HG03520 (cell line): ENCODE results near the gene CCL3.
"Not testable (repeated sequence)": the region's sequence is repeated elsewhere in the genome, so short reads cannot be mapped to it uniquely, and the experiment has no call there.

ENCODE experiments used
- ATAC-seq: cut with Tn5 transposase; IDR thresholded peaks from one replicate; pipeline ENCODE4 v1.9.1; 2021; ENCODE audit warnings: mild to moderate bottlenecking, moderate library complexity; ENCODE audit not compliant: unreplicated experiment

The CCL3 gene

GRCh38 chr17:36117505-36118382 is 27.8 kb upstream of the CCL3 start:
- no peak for ATAC-seq

GRCh38 chr17:36115649-36115977 is 25.7 kb upstream of the CCL3 start:
- not testable (repeated sequence) for ATAC-seq

DNA sequence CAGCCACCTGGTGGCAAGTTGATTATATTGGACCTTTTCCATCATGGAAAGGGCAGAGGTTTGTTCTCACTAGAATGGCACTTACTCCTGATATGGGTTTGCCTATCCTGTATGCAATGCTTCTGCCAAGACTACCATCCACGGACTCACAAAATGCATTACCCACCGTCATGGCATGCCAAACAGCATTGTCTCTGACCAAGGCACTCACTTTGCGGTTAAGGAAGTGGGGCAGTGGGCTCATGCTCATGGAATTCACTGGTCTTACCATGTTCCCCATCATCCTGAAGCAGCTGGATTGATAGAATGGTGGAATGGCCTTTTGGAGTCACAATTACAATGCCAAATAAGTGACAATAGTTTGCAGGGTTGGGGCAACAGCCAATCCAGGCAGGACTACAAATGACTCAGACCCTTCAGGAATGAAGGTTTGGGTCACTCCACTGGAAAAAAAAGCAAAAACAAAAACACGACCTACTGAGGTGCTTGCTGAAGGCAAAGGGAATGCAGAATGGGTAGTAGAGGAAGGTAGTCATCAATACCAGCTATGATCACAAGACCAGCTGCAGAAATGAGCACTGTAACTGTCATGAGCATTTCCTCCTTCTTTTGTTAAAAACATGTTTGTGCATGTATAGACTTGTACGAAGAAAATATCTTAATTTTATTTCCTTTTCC is 25.2 kb upstream of the CCL3 start:
- ATAC-seq = not testable (repeated sequence)

DNA sequence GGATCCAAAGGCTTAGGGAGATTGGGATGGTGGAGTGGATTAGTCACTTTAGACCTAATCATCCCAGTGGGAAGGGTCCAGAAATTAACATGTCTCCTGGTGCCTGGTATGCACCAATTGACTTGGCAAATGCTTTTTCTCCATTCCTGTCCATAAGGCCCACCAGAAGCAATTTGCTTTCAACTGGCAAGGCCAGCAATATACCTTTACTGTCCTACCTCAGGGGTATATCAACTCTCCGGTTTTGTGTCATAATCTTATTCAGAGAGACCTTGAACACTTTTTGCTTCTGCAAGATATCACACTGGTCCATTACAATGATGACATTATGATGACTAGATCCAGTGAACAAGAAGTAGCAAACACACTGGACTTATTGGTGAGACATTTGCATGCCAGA is 23.2 kb upstream of the CCL3 start:
- ATAC-seq = not testable (repeated sequence)

DNA sequence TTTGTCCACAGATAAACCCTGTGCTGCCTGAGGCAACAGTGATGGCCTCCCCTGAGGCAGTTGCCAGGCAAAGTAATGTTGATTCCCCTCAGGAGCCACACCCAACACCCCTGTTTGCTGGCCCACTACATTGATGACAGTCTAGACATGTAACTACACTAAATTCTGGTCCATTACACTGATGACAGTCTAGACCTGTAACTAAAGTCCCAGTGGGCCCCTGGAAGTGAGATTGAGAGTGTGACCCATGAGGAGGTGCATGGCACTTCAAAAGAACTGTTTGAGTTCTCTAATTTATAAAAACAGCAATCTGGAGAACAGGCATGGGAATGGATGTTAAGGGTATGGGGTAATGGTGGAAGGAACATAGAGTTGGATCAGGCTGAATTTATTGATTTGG is 22.6 kb upstream of the CCL3 start:
- no peak for ATAC-seq

DNA sequence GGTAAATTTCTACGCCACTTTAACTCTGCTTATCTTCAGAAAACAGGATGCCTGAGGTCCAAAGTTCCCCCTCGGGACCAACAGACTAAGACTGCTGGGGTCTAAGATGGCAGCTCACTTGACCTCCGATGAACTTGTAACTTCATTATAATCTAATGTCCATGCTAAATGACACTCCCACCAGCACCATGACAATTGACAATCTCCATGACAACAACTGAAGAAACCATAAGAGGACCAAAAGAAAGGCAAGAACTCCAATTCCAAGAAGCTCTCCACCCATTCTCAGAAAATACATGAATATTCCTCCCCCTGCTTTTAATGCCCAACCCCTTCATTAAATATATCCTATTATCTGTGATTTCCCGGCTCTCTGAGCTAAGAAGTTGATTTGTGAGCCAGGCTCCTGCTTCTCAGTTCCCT is 21.1 kb upstream of the CCL3 start:
- no peak for ATAC-seq

DNA sequence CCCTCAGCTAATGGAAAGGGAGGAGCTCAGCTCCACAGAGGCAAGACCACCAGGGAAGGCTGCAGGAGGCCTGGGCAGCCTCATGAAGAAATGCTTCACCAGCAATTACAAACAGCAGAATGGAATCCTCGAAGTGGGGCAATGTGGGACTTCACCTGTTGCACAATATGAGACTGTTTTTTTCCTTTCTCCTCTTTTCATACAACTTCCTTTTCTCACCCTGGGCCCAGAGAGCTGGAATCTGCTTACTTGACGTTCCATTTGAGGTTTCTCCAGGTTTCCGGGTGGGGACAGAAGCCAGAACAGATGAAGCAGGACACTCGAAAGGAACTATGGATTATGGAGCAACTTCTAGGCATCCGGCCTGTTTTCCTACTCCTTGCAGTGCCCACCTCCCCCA is 18.3 kb upstream of the CCL3 start:
- ATAC-seq = not testable (repeated sequence)

DNA sequence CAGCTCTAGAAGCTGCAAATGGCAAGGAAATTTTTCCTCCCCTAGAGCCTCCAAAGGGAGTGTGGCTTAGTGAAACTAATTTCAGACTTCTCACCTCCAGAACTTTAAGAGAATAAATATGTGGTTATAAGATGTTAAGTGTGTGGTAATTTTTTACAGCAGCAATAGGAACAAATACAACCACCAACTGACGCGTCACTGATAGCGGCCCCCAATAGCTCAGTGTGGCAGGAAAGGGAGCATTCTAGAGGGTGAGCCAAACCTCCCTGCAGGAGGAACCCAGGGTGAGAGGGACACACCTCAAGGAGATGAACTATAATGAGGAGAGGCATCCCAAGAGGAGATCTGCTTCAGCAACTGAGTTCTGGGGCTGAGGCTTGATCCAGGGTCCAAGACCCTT is 17.7 kb upstream of the CCL3 start:
- ATAC-seq = no peak

DNA sequence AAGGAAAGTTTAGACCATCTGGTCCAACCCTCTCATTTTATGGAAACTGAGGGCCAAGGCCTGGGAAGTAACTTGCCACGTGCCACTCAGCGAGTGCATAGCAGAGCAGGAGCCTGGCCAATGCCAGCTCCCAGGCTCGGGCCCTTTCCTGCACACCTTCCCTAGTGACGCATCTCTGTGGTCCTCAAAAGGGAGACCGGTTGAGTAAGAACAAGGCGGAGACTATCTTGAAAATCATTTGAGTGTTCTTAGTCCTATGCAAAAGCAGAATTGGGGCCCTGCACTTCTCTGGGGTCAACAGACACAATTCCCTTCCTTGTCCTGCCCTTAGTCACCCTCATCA is 16.5 kb upstream of the CCL3 start:
- ATAC-seq = no peak

DNA sequence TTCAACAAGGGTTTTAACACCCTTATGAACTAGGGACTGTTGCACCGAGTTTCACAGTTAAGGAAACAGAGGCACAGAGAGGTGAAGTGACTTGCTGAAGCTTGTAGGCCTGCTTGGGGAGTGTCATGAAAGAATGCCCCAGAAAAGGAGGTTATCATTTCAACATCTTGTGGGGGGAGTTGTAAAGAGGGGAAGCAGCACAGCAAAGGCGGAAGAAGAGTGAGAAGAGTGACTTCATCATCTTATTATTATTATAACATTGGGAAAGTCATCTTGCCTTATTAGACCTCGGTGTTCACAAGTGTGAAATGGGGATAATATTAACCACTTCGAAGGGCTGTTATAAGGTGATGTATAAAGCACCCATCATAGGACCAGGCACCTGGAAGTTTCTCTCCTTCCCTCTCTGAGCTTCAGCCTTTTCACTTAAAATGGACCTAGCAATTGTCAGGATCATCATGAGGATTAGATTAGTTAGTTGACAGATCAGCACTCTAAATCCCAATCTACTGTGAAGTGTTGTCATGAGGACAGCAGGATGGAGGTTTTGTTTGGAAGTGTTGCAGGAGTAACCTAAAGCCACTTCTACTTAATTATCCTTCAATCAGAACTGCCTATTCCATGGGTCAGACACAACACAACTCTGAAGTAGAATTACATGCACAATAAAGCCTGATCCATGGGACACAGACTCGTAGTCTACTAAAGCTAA is 16.0 kb upstream of the CCL3 start:
- ATAC-seq = no peak

DNA sequence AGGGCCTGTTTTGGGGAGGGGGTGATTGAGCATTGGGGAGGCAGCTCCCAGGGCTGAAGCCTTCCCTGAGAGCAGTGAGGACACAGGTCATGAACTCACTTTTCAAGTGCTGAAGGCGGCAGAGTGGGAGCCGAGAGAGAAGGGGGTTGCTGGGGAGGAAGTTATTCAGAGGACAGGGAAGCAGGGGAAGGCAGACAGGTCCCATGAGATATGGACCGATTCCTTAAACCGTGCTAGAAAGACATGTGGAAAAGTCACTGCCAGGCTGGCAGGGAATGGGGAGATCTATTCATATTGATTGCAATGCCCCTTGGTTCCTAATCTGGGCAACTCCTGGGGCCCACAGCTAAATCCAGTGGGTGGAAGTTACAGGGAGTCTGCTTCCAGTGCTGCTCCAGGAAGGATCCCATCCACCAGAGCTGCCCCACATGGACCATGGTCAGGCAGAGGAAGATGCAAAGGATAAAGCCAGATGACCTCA is 14.8 kb upstream of the CCL3 start:
- ATAC-seq = no peak

DNA sequence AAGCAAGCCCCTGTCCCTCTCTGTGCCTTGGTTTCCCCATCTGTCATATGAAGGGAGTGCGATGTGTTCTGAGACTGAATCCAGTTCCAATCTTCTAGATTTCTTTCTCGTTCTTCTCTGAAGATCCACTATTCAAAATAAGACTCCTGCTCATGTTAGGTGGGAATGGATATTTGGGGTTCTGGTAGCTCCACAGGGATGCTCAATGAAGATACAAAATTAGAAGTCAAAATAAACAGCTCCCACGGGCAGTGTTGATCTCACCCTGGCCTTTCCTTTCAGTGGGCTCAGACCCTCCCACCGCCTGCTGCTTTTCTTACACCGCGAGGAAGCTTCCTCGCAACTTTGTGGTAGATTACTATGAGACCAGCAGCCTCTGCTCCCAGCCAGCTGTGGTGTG is 14.3 kb upstream of the CCL3 start:
- not testable (repeated sequence) for ATAC-seq

DNA sequence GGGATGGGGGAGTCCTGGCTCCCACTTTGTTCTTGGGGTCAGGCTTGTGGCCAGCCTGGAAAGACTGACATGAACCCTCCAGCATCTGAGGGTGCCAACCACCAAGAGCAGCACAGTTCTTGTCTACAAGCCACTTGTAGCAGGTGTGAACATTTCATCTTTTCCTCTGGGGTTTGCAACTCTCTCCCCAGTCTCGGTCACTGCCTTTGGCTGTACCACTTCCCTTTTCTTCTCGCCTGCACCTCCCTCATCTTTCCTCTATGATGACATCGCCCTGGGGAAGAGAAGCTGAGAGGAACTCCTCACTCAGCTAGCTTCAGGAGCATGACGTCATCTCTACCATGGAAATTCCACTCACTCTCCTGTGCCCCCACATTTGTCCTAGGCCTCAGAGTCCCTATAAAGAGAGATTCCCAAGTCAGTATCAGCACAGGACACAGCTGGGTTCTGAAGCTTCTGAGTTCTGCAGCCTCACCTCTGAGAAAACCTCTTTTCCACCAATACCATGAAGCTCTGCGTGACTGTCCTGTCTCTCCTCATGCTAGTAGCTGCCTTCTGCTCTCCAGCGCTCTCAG is 13.5 kb upstream of the CCL3 start, which contains the start of gene CCL4:
Gene CCL4 (plus strand): TSS at position 427 of the 575 bp plus-strand sequence. CDS start 79 bp downstream, at position 506.
- peak; percentile 64 for ATAC-seq

DNA sequence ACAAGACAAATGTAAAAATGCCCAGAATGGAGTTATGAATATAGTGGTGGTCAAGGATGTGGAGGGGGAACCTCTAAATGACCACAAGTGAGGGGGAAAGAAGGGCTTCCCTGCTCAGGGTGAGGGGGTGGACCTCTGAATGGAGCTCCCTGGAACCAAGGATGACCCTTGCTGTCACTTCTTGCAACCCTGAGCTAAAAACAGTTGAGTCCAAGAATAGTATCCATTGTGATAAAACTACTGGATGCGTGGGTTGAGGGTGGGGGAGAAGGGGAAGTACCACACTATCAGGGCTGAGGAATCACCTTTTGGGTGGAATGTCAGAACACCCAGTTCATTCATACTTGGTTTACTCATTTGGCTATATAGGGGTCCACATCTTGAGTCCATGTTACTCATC is 9.1 kb upstream of the CCL3 start:
- ATAC-seq = not testable (repeated sequence)

GRCh38 chr17:36095992-36096391 is 6.0 kb upstream of the CCL3 start:
- no peak for ATAC-seq

GRCh38 chr17:36094746-36095145 is 4.8 kb upstream of the CCL3 start:
- no peak for ATAC-seq

GRCh38 chr17:36094232-36094631 is 4.3 kb upstream of the CCL3 start:
- no peak for ATAC-seq

- ATAC-seq = not testable (repeated sequence)
Measured at GRCh38 chr17:36092715-36093114, 2.8 kb upstream of the CCL3 start.

DNA sequence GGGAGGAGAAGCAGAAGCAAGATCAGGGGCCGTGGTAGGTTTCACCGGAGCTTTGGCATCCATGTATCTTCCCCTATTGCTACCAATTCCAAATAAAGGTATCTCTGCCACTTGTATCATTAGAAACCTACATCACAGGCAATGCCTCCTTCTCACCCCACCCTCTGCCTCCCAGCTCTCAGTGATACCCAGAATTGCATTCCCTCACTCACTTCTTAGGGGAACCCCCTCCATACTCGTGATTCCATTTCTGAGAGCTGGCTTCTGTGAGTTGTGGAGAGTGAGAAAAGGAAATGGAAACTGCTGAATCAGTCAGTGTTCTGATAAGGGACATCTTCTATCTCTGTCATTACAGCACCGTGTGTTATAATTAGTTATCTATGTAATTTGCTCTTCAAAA is 2.3 kb upstream of the CCL3 start:
- no peak for ATAC-seq

- no peak for ATAC-seq
Measured at GRCh38 chr17:36089339-36089865, 541 bp downstream of the CCL3 start.
